CD4-positive, alpha-beta T cell treated with Interleukin-6 for 4 hours (primary cell): ENCODE measurements around the gene GP9.

Experiments
- DNase-seq: peaks from one replicate; pipeline ENCODE4 v3.0.0-alpha.2; 2020; ENCODE audit warnings: mixed read lengths

GP9 gene

DNA sequence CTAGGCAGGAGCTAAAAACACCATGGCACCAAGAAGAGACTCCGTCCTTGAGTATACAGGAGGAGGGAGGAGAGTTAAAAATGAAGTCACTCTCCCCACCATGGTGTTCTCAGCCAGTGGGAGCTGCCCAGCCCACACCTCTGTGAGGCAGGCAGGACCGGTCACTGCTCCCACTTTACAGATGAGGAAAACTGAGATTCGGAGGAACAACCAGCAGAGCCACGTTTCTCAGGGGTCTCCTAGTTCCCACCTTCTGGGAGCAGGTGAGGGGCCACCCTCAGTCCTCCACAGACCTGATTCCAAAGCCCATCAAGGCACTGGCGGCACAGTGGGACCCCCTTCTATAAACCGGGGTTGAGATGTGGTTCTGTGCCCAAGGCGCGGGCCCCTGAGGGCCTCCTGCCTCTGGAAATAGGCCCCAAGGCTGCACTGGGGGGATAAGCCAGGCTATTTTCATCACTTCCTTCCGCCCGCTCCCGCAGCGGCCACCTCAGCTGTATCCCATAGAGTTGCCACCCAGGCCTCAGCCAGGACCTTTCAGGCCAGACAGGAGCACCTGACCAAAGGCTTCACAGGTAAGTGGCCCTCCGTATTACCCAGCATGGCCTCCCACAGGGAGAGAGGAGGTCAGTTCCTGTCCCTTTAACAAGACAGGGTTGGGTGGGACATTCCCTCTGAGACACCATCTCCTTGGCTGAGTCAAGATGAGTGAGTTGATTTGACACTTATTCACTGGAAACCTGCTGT lies at the start of gene GP9:
Gene GP9 (plus strand): TSS at position 504 of the 747 bp plus-strand sequence. CDS start 961 bp downstream, outside the sequence.
- DNase-seq = no peak

DNA sequence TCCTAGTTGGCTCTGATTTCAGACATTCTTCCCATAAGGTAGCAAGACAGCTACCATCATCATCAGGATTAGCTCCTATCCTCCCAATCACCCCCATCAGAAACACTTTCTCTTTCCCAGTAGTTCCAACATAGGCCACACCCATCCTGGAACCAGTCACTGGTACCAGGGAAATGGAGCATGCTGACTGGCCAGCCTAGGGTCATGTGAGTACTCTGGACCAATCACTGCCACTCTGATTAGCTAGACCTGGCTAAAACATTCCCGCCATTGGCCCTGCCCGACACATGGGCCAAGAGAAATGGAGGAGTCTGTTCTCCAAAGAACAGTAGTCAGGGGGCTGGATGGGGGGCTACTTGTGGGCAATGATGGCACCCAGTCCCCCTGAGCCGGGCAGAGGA lies 47.1 kb upstream of the GP9 start:
- DNase-seq = no peak

DNA sequence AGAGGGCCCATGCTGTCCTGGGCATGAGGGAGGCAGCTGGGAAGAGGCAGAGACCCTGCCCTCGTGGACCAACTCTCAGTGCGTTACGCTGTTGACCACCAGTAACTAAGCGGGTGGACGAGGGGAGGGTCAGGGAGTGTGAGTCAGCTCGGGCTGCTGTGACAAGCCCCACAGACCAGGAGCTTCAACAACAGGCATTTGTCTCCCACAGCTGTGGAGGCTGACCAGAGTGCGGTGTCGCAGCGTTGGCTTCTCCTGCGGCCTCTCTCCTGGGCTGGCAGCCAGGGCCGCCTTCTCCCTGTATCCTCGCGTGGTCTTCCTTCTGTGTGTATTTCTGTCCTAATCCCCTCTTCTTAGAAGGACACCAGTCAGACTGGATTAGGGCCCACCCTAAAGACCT lies 46.4 kb upstream of the GP9 start:
- no peak for DNase-seq

DNA sequence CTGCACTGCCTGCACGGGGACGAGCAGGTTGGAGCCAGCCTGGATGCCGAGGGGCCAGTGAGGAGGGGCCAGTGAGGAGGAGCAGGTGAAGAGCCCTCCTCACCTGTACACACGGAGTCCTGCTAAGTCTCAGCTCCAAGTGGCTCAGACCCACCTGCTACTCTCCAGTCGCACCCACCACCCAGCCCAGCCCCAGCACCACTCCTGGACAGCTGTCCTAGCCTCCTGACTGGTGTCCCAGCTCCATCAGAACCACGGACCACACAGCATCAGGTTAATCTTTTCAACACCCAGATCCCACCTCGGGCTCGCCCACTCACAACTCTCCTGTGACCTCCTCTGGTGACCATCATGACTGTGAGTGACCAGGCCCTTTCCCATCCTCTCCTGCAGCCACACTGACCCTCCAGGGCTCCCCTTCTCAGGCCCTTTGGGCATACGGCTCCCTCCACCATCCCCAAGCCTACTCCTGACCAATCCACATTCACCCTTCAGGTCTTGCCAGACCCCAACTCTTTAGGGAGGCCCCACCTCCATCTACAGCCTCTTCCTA lies 45.7 kb upstream of the GP9 start:
- no peak for DNase-seq

DNA sequence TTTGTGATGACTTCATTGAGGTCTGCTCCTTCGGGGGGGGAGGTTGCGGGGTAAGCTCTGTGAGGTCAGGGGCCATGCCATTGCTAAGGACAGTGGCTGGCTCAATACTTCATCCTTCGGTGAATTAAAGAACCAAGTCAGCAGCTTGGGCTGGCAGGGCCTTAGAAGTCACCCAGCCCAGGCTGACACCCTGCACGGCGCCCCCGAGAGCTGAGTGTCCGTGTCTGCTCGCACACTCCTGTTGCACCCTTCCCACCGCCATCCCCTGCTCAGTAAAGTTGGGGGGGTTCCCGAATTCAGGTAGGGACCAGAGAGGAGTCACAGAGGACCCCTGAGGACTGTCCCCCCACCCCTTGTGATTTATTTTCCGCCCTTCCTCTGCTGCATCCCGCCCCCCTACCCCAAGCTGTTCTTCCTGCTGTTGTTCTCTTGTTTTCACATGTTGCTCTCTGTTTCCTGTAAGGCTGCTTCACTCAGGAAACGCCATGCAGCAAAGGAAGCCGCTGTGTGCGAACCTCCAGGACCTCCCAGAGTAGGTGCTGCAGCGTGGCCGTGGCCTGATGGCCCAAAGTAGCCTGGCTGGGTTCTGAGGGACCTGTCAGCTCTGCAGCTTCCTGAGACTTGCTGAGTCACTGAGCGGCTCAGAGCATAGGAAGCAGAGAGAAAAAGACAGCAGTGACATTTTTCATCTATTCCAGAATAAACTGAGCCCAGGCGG lies 45.0 kb upstream of the GP9 start:
- peak; percentile 76 for DNase-seq

DNA sequence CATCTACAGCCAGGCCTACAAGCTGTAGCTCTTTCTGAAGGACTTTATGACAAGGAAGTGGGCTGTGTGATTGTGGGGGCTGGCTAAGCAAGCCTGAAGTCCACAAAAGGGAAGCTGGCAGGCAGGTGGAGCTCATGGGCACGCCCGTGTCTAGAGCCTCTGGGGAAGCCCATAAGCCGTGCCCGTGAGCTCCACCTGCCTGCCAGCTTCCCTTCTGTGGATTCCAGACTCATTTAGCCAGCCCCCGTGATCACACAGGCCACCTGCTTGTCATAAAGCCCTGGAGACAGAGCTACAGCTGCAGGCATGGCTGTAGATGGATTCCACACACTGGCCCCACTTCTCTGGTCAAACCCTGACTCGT lies 44.2 kb upstream of the GP9 start:
- peak; percentile 80 for DNase-seq

DNA sequence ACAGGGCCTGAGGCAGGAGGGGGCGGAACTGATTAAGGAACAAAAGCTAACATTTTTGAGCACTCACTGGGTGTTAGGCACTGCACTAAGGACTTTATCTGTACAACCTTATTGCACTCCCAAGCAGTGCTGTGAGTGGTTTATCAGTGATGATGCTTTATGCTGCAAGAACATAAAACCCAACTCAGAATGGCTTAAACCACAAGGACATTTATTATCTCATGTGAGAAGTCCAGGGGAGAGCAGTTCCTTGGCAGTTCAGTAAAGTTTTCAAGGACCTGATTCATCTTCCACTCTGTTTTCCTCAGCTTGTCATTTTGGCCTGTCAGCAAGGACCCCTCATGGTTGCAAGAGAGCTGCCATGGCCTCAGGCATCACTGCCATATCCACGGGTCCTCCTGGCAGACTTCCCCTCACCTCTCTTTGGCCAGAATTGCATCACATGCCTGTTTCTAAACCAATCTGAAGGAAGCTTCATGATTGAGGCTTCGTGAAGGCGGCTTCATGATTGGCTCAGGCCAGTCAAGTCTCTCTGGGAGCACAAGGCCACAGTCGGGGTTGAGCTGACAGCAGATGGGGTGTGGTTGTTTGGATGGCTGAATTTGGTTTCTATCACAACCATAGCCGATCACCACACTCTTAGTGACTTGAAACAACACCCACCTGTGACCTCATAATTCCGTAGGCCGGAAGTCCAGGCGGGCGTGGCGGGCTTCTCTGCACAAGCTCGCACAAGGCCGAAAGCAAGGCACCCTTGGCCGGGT lies 43.7 kb upstream of the GP9 start:
- peak; percentile 15 for DNase-seq

DNA sequence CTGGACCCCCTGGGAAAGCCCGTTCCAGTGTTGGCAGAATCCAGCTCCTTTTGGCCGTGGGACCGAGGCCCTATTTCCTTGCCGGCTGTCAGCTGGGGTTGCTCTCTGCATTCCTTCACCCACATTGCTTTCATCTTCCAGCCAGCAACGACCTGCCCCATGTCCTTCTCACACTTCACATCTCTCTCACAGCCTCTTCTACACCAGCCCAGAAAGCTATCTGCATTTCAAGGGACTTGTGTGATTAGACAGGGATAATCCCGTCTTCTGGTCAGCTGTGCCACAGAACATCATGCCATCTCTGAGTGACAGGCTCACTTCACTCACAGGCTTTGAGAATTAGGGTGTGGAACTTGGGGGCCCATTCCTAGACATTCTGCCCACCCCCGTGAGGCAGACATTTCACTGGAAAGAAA lies 43.1 kb upstream of the GP9 start:
- DNase-seq = no peak

DNA sequence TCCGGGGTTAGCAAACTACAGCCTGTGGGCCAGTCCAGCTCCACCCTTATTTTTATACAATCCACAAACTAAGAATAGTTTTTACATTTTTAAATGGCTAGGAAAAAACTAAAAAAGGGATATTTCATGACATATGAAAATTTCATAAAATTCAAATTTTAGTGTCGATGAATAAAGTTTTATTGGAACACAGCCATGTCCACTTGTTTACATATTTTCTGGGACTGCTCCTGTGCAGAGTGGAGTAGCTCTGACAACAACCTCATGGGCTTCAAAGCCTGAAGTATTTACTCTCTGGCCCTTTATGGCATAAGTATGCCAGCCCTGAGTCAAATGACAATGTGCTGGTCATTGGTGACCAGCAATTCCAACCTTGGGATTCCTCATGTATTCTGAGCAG lies 42.3 kb upstream of the GP9 start:
- no peak for DNase-seq

DNA sequence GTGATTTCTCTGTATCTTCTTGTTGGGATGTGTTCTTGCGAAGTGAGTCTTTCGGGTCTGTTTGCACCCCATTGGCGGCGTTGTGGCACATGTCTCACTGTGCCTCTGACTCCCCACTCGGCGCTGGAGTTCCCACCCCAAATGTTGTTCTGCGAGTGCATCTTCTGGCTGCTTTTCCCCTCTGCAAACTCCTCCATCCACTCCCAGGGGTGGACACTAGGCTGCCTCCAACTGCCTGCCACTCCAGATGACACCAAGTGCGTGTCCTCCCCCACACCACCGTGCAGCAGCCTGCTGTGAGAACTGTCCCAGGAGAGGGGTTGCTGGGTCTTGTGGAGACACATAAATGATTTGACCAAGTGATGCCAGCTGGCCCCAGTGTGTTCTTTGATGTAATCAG lies 41.8 kb upstream of the GP9 start:
- no peak for DNase-seq

DNA sequence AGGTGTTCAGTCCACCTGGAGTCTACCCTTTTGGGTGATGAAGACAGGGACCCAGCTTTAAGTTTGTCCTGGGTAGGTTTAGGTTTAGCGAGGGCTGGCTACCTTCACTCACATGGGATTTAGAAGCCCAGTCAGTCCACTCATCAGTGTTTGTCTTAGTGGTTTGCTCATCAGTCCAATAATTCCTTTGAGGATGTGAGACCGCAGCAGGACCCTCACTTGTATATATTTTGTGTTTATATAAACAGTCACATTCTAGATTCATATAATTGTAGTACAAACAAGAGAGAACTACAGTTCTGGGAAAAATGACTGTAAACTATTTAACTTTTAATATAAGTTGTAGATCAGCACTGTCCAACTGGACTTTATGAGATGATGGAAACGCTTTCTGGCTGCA lies 41.3 kb upstream of the GP9 start:
- DNase-seq = no peak

DNA sequence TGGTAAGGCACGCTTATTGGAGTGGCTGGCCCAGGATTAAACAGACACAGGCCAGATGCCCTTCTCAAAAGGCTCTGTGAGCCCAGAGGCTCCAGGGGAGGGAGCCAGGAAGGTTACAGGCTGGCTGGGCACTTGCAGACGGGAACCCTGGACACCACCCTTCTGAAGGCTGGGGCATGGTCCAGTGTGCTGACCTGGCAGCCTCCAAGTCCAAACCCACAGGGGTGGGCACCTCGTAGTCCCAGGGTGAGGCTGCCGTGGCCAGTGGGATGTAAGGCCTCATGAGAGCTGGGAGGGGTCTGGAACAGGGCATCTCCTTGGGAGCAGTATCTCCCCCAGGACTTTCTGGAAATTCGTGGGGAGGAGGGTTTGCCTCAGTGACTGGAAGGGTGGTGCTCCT lies 39.9 kb upstream of the GP9 start:
- no peak for DNase-seq

DNA sequence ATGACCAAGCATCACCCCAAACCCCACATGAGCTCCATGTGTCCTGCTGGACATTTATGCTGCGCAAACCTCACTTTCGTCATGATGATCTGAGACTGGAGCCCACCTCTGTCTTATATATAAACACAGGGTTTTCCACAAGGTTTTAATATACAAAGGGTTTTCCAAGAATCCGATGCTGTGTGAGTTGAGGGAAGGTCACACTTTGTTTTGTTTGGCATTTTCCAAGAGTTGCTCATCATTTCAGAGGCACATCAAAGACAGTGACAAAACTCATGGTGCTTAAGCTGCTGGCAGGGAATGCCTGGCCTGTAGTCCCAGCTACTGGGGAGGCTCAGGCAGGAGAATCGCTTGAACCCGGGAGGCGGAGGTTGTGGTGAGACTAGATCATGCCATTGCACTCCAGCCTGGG lies 39.4 kb upstream of the GP9 start:
- DNase-seq = no peak

DNA sequence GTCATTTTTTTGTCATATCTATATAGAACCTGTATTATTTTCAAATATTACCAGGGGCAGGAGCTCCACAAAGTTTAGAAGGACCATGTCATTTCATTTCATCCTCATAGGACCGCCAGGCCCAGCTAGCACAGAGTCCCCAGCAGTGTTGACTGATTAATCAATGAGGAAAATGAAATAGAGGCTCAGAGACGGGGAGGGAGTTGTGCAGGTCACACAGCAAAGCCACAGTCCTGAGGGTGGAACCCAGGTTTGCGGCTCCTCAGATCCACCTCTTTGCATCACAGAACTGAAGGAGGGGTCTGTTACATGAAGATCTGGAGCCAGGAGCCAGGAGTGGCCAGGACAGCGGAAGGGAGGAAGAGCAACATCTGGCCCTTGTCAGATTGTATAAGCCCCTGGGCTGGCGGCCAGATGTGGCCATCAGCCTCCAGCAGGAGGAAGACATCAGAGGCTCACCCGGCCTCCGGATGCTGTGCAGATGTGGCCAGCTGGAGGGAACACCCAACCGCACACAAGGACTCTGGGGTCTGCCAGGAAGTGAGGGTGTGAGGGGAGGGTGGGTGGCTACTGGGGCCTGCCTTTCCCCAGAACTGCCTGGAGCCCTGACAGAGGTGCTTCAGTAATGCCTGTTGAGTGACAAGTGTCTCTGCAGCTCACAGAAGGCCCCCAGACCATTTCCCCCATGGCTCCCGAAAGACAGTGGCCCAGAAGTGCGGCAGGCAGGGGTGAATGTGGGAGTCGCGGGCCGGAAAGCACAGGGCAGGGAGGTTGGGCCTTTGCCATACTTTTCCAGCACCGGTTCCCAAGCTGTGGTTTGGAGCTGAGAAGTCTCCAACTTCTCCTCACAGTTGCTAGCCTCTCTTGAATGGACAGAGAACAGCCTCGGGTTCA lies 38.2 kb upstream of the GP9 start:
- no peak for DNase-seq

DNA sequence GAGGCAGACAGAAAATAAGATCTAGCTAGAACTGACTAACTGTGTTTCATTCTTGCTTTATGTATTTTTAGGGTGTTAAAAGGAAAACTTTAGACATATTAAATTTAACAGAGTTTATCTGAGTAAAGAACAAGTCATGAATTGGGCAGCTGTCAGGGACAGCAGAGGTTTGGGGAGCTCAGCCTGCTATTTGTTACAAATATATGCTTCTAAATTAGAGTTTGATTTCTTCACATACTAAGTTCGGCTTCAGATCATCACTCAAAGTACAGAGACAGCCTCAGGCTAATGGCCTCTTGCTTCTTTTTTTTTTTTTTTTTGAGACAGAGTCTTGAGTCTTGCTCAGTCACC lies 37.6 kb upstream of the GP9 start:
- no peak for DNase-seq

DNA sequence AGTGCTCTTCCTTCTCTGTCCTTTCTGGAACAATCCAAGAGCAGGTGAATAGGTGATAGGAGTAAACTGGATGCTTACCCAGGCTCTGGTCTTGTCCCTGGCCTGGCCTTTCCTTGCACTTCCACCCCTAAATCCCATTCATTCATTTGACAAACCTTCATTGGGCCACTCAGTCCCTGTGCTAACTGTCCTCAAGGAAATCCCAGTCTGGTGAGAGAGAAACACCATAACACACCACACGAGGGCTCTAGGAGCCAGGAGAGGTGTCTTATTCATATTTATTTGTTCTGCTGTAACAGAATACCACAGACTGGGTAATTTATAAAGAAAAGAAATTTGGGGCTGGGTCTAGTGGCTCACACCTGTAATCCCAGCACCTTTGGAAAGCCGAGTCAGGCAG lies 36.7 kb upstream of the GP9 start:
- DNase-seq = no peak

DNA sequence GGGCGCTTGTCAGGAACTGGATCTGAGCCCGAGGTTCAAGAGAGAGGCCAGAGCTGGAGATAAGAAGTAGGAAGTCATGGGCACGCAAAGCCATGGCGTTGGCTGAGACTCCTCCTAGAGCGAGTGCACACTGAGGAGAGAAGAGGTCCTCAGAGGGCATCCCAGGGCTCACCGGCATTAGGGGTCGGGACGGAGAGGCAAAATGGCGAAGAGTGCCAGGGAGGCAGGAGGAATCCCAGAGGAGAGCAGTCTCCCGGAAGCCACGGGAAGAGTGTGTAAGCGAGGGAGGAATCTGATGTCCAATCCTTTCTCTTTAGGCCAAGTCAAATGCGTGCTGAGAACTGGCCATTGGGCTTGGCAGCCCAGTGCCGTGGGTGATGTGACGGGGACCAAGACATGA lies 35.5 kb upstream of the GP9 start:
- no peak for DNase-seq

DNA sequence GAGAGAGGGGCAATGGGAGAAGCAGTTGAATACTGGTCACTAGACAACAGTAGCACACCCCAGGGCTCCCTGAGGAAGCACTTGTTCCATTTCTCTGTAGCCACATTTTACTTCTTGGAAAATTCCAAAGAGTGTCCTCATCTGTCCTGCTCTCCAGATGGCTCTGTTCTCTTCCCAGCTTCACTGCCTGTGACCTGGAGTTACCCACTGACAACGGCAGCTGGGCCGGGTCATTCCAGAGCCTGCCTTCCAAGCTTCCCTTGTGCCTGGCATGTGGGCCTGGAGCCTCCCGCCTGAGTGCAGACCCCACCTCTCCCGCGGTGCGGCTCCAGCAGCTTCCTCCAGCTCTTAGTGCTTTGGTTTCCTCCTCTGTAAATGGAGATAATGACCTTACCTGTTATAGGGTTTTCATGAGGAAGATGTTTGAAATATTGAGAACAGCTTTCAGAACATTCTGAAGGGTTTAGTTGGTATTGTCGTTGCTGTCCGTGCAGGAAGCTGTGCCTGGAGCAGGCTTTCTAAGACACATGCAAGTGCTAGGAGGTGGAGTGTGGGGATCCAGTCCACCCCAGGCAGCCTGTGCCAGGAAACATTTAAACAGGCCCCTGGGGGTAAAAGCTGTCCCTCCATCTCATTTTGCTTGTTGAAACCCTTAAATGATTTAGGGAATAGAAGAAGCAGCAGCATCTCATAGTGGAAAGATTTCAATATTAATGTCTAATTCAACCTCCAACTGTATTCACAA lies 34.7 kb upstream of the GP9 start:
- DNase-seq = no peak

DNA sequence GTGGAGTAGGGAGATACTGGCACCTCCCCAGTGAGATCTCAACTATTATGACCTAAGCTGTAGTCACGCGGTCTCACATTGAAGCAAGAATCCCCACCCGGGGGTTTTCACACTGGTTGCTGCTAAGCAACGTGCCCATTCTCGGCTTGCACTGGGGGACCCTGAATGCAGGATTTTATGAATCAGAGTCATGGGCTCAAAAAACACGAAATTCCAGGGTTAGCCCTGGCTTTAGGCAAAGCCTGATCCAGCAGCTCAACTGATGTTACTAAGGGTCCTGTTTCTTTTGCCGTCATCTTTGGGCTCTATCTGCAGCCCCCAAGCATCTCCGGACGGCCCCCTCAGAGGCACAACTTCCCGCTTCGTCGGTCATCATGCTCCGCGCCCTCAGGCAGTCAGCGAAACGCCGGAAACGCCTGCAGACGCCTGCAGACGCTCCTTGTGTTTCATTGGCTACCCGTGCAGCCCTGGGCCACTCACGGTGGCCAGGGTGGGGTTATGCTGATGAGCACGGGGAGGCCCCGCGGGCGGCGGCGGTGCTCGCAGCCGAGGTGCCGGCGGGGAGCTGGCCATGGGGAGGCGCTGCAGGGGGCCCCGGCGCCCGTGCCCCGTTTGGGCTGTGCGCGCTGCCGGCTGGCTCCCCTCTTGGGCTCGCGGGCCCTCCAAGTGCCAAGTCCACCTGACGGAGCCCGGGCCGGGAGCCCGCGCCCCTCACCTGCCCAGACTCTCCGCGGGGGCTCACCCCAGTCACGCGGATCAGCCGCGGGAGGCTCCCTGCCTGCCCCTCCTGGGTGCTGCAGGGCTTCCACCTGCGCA lies 33.6 kb upstream of the GP9 start:
- DNase-seq = peak; percentile 94

DNA sequence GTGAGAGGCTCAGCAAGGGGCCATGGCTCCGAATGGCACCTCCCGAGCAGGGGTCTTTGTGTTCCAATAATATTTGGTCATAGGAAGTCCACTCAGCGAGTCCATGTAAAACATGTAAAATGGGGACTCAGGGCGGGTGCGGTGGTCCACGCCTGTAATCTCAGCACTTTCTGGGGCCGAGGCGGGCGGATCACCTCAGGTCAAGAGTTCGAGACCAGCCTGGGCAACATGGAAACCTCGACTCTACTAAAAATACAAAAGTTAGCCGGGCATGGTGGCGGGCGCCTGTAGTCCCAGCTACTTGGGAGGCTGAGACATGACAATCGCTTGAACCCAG lies 33.1 kb upstream of the GP9 start:
- DNase-seq = no peak

DNA sequence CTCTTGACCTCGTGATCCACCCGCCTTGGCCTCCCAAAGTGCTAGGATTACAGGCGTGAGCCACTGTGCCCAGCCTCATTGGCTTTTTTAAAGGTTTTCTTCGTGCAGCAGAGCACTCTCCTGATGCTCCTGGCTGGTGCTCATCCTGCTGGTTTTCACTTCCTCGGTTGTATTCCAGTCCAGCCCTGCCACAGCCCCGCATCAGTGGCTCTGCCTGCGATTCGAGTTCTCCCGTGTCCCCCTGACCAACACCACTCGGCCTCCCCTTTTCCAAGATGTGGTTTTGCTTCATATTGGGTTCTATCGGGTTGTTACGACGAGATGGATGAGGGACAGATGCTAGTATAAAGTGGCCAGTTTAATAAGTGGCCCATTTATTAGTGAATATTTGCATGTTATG lies 31.7 kb upstream of the GP9 start:
- no peak for DNase-seq
